Measurements from ENCODE around the gene INTS11.

The INTS11 gene

DNA sequence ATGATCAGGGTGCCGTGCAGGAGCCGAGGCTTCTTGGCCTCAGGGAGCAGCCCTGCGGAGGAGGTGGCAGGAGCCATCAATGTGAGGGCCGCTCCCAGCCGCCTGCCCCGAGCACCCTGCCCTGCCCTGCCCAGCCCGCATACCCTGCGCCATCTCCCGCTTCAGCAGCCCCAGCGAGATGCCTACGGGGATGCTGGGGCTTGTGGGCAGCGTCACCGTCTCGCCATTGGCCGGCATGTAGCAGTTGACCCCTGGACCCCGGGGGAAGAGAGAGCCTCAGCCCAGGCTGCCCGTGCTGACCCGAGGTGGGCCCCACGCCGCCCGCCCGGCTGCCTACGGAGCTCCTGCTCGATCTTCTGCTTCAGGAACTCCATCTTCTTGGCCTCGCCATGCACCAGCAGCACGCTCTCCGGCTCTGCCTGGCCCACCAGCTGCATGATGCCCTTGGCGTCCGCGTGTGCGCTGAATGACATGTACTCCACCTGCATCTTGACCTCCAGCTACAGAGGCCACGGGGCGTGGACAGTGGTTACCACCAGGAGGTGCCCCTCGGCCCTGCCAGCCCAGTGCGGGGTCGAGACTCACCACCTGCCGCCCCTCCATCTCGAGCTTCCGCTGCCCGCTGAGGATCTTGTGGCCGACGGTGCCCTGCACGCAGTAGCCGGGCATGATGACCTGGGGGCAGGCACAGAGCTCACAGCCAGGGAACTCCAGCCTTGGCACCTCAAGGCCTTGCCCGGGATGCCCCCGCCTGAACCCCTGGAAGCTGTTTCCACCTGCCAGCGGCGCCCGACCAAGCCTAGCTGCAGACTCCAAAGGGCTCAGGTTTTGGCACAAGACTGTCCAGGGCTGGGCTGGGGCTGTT is 11.8 kb downstream of the INTS11 start:
- no peak for DNase-seq

GRCh38 chr1:1311107-1312104 is 13.1 kb downstream of the INTS11 start:
- DNase-seq, result no peak

- no peak for DNase-seq
These were observed 13.9 kb downstream of the INTS11 start for GRCh38 chr1:1310476-1311053.

GRCh38 chr1:1310109-1310385 is 14.4 kb downstream of the INTS11 start:
- no peak for DNase-seq

GRCh38 chr1:1309251-1310108 is 15.0 kb downstream of the INTS11 start:
- DNase-seq, result no peak

DNA sequence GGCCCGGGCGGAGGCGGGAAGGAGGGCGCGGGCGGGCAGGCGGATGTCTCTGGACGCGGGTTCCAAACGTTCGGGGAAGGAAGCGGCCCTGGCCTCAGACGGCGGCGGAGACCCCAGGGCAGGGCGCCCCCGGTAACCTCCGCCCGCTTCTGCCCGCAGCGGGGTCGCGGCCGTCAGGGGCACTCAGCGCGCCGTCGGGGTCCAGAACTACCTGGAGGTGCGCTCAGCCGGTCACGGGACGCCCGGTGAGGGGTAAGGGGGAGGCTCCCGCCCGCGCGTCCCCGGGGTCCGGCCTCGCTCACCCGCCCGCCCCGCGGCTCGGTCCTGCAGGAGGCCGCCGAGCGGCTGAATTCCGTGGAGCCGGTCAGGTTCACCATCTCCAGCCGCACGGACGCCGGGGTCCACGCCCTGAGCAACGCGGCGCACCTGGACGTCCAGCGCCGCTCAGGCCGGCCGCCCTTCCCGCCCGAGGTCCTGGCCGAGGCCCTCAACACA is 15.7 kb downstream of the INTS11 start:
- no peak for DNase-seq

DNA sequence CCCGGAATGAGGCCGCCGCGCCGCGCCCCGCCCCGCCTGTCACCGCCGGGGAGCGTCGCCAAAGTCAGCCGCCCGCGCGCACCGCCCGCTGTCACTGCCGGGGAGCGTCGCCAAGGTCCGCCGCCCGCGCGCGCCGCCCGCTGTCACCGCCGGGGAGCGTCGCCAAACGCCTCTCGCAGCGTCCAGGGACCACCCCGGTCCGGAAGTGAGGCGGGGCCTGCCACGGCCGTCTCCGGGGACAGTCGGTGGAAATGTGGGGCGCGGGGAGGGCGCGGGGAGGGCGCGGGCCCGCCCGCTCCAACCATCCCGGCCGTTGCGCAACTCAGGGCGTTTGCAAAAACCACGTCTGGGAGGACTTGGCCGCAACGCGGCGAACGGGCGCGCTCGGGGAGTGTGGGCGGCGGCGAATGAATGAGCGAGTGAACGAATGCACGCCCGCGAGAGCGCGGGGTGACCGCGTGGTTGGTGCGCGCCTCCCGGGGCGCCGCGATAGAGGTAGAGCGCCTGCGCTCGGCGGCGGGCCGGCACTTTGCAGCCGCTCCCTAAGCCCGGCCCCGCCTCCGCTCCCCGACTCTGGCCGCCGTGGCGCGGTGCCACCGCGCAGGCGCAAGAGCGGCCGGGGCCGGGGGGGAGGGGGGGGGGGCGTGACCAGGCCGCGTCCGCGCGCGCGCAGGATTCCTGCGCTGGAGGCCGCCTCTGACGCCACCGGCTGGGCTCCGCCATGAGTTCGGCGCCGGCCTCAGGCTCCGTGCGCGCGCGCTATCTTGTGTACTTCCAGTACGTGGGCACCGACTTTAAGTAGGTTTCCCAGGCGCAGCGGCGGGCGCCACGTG is 16.3 kb downstream of the INTS11 start, which contains the start of the genes ACAP3 and PUSL1:
Gene ACAP3, minus strand, starts transcription at position 8 of the 833 bp plus-strand sequence. CDS start 115 bp downstream, outside the sequence.
Gene PUSL1, plus strand, starts transcription at position 675 of the 833 bp plus-strand sequence. Its CDS starts 47 bp downstream, at position 722.
- no peak for DNase-seq

DNA sequence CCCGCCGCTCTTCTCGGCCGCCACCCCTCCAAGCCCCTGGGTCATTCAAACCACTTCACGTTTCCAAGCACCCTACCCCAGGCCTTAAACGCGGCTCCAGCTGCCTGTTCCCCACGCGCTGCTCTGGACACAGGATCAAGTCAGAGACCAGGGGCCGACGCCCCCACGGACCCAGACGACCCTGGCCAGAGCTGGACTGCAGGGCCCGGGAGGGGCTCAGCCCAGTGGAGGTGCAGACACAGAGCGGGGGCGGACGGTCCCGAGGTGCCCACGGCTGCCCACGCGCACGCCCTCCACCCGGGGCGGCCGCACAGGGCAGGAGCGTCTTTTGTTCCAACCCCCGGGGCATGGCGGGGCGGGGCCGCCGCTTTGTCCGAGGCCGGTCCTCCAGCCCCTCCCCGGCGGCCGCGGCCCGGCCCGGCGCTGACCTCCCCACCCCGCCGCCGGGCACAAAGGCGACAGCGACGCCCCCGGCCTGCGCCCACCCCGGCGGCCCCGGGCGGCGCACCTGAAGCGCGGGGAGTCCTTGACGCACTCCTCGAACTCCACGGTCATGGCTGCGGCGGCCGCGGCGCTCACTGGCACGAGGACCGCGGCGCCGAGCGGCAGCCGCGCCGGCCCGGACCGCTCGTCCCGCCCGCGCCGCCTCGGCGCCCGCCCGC is 17.1 kb downstream of the INTS11 start:
- no peak for DNase-seq

DNA sequence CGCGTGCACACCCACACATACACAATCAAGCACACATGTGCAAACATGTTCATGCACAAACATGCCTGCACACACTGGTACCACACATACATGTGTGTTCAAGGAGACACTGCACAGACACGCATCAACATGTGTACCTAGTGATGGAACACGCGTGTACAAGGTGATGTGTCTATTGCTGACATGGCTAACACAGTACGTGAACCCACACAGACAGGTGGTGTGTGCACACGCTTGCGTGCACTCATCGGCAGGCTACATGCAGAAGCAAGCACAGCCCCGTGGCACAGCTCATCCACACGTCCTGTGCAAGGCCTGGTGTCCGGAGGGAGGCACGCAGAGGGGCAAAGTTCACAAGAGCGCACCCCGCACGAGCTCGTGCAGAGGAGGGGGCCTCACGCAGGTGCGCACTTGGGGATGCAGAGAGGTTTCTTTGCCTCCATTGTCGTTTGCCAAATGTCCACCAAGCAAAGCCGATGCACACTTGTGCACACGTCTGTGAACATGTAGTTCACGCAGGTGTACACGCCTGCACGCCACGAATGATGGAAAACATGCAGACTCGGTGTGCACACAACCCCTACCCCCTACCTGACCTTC is 17.7 kb downstream of the INTS11 start:
- no peak for DNase-seq

DNA sequence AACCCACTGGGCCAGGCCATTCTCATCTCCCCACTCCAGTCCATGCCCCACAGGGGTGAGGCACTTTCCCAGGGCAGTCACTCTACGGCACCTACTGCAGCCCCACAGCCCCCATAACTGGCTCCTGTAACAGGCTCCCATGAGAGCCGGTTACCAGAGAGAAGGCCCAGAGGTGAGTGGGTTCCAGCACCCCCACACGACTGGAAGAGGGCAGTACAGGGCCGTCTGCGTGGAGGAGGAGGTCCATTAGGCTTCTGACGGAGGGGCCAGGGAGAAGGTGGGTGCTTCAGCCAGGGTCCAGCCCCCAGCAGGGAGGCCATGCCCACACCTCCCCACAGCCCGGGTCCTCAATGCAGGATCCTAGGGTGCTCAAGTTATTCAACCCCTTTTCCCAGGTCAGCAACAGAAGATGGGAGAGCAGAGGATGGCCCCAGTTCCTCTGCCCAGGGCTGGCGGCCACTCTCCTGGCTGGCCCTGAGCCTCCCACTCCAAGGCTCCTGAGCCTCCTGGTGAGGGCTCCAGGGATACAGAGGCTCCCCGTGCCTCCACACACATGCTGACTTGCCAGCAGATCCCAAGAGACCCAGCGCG is 18.3 kb downstream of the INTS11 start:
- DNase-seq, result no peak

DNA sequence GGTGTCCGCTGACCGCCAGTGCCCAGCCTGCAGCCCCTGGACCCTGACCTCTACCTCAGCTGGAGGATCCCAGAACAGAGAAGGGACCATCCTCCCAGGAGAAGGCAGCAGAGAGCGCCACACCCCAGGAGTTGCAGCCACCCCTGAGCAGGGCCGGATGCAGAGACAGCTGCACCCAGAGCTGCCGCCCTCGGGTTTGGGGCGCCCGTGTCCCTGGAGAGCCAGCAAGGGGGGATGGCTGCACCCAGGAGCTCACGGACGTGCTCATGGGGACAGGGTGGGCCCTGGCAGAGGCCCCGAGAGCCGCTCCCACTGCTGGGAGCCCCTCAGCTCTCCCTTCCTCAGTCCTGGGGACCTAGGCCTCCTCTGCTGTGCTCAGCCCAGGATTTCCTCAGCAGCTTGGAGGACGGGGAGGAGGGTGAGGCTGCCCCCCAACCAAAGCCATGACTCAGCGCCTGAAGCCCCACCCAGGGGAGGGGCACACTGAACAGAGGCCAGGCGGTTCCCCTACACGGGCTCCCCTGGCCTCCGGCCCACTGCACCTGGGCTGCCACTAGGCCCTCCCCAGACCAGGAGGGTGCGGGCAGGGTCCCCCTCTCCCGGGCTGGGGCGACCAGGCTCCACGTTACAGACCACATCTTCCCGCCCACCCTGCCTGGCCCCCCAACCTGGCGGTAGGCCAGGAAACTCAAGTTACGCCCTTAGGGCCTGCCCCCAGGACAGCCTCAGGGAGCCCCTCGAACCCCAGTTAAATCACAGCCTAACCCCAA is 19.0 kb downstream of the INTS11 start:
- peak; percentile 16 for DNase-seq

GRCh38 chr1:1304331-1305299 is 19.8 kb downstream of the INTS11 start:
- DNase-seq, result peak; percentile 41

GRCh38 chr1:1303736-1304135 is 20.7 kb downstream of the INTS11 start:
- no peak for DNase-seq

- no peak for DNase-seq
These were observed 21.4 kb downstream of the INTS11 start for GRCh38 chr1:1302951-1303509.

DNA sequence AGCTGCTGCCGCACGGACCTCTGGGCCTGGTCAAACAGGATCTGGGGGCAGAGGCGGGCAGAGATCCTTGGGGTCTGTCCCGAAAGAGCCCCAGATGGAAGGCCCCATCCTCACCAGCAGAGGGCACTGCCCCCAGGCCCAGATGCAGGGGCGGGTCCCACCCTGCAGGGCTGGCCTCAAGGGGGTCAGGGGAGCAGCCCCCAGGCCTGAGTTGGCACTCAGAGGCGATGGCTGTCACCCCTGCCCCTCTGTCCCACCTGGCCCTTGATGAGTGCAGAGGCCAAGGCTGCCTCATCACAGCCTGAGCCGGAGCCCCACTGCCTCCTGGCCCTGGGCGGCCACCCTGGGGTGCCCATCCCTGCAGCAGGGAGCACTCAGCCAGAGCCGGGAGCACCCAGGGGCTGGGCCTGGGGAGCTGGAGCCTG is 22.4 kb downstream of the INTS11 start:
- no peak for DNase-seq

DNA sequence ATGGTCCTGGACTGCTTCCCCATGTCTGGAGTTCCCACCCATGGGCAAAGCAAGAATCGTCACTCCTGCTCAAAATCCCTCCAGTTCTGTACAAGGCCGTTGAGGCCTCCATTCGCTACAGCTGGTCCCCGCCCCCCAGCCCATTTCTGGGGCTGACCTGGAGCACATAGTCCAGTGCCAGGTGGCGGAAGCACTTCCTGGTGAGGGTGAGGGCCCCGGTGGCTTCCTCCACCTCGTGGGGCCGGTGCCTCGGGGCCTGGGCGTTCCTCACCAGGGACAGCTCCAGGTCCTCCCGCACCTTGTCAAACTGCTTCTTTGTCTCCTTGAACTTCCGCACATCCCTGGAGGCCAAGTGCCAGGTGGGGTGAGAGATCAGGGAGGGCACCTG is 24.1 kb downstream of the INTS11 start:
- DNase-seq, result no peak

DNA sequence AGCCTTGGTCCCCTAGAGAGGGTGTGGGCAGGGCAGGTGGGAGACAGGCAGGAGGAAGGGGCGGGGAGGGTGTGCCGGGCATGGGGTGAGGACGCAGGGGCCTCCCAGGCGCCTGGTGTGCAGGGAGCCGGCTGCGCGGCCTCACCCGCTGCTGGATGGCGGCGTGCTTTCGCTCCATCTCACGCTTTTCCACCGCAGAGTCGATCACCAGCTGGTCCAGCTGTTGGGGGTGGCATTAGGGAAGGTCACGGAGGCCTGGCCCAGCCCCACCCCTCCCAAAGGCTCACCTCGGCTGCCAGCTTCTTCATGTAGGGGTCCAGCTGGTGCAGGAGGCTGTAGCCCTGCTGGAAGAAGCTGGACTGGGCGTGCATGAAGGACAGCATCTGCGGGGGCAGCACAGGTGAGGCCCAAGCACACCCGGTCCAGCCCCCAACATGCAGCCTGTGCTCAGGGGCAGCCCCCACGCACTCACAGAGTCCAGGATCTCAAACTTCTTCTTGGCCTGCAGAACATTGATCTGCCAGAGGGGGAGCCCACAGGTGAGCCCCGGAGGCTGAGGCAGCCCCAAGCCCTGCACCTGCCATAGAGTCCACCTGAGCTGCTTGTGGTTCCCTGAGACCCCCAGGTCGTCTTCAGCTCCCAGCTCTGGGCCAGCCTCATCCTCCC is 24.6 kb downstream of the INTS11 start:
- DNase-seq, result no peak
